Measurements from ENCODE around the gene ZBTB4. TPM values are rescaled to one million over a fixed set of nuclear protein-coding genes. Genes with fewer than 3 reads are reported as not detected.

Gene ZBTB4
- polyA plus RNA-seq, 1 donor, result 65.6 TPM

DNA sequence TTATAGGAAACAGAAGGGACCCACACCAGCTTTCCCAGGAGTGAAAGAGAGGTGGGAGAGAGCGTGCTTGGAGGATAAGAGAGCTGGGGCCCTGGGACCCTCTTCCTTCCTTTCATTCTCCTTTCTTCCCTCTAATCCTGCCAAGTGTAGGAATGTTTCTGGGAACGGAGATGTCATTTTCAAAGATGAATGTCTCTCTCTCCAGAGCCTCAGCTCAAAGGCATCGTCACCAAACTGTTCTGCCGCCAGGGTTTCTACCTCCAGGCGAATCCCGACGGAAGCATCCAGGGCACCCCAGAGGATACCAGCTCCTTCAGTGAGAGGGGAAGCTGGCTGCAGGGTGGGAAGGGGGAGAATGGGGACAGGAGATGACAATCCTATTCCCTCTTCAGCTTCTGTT lies 38.2 kb downstream of the ZBTB4 start:
- H3K27me3 ChIP-seq (ENCODE audit: control insufficient read depth, insufficient read depth, low read length), result peaks cover 79% of the 10 kb centered on the region

DNA sequence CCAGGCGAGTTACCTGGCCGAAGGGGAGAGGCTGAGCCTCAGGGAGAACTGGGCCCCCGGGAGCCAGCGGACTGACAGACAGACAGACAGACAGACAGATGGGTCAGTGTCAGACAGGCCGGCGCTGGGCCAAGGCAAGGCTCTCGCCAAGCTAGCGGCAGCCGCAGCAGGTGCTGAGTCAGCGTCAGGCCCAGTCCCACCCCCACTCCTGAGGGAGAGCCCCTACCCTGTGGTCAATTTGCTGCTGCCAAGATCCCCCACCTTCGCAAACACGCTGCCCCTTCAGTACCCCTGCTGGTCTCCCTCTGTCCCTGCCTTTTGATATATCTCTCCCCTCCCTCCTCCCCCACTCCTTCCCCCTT lies 38.6 kb downstream of the ZBTB4 start:
- Histone ChIP-seq H3K36me3 (ENCODE audit: control insufficient read depth, insufficient read depth, low read length) (no peaks in the 10 kb centered on the region), H3K4me3 (ENCODE audit: low read length) (peak overlapping the region; percentile 36), H3K9me3 (ENCODE audit: control insufficient read depth, low read depth, low read length) (peaks cover 3% of the 10 kb centered on the region), H3K4me1 (ENCODE audit: control insufficient read depth, insufficient read depth, low read length) (peaks cover 30% of the 10 kb centered on the region), H3K27ac (ENCODE audit: low read length) (no peak overlapping the region), H3K27me3 (ENCODE audit: control insufficient read depth, insufficient read depth, low read length) (peaks cover 79% of the 10 kb centered on the region)
- DNase-seq, result no peak
- WGBS (ENCODE audit: insufficient coverage, low lambda C conversion rate), result no CpG with 5 or more reads among the region's 12 CpGs

More for the DNA sequence above, 38.2 kb downstream of the ZBTB4 start:
- H3K36me3 ChIP-seq (ENCODE audit: control insufficient read depth, insufficient read depth, low read length), result no peaks in the 10 kb centered on the region
- H3K4me3 ChIP-seq (ENCODE audit: low read length), result no peak overlapping the region
- no peak for DNase-seq
- peaks cover 3% of the 10 kb centered on the region for H3K9me3 ChIP-seq (ENCODE audit: control insufficient read depth, low read depth, low read length)
- peaks cover 29% of the 10 kb centered on the region for H3K4me1 ChIP-seq (ENCODE audit: control insufficient read depth, insufficient read depth, low read length)
- no CpG with 5 or more reads among the region's 7 CpGs for WGBS (ENCODE audit: insufficient coverage, low lambda C conversion rate)
- H3K27ac ChIP-seq (ENCODE audit: low read length), result no peak overlapping the region

GRCh38 chr17:7440113-7440833 lies 39.2 kb downstream of the ZBTB4 start:
- WGBS (ENCODE audit: insufficient coverage, low lambda C conversion rate), result no CpG with 5 or more reads among the region's 46 CpGs
- H3K9me3 ChIP-seq (ENCODE audit: control insufficient read depth, low read depth, low read length), result peaks cover 3% of the 10 kb centered on the region
- H3K36me3 ChIP-seq (ENCODE audit: control insufficient read depth, insufficient read depth, low read length), result no peaks in the 10 kb centered on the region
- peaks cover 77% of the 10 kb centered on the region for H3K27me3 ChIP-seq (ENCODE audit: control insufficient read depth, insufficient read depth, low read length)
- DNase-seq, result peak in 1 of 2 donors; percentile 57
- peaks cover 29% of the 10 kb centered on the region for H3K4me1 ChIP-seq (ENCODE audit: control insufficient read depth, insufficient read depth, low read length)
- H3K27ac ChIP-seq (ENCODE audit: low read length), result no peak overlapping the region
- peak overlapping the region; percentile 36 for H3K4me3 ChIP-seq (ENCODE audit: low read length)

DNA sequence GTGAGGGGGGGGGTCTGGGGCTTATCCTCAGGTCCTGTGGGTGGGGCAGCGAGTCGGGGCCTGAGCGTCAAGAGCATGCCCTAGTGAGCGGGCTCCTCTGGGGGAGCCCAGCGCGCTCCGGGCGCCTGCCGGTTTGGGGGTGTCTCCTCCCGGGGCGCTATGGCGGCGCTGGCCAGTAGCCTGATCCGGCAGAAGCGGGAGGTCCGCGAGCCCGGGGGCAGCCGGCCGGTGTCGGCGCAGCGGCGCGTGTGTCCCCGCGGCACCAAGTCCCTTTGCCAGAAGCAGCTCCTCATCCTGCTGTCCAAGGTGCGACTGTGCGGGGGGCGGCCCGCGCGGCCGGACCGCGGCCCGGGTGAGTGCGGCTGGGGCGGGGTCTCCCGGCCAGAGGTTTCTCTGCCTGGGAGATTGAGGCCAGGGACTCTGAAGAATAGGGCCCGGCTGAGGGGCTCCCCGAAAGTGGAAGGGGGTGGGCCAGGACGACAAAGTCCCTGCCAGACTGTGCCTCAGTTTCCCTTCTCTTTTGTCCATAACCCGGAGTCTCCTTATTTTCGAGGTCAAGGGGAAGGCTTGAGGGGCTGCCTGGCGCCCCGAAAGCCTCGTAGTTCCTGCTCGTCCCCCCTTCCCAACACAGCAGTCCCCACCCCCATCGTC lies 39.8 kb downstream of the ZBTB4 start, which contains the start of gene FGF11:
TSS of gene FGF11 (plus strand) at position 51 of the 651 bp plus-strand sequence. CDS start at position 160, 109 bp downstream.
- Histone ChIP-seq H3K4me3 (ENCODE audit: low read length) (peak within 1 kb of the TSS; percentile 36), H3K9me3 (ENCODE audit: control insufficient read depth, low read depth, low read length) (no peaks in the 10 kb centered on the region), H3K27ac (ENCODE audit: low read length) (no peak within 1 kb of the TSS), H3K36me3 (ENCODE audit: control insufficient read depth, insufficient read depth, low read length) (no peaks in the 10 kb centered on the region), H3K27me3 (ENCODE audit: control insufficient read depth, insufficient read depth, low read length) (peaks cover 71% of the 10 kb centered on the region), H3K4me1 (ENCODE audit: control insufficient read depth, insufficient read depth, low read length) (peaks cover 29% of the 10 kb centered on the region)
- peak in 1 of 2 donors; percentile 30 for DNase-seq
- WGBS (ENCODE audit: insufficient coverage, low lambda C conversion rate), result no CpG with 5 or more reads among the region's 50 CpGs

- 50% methylated on average over 1 of the region's 11 CpGs for whole genome bisulfite sequencing (ENCODE audit: insufficient coverage, low lambda C conversion rate)
- Histone ChIP-seq H3K9me3 (ENCODE audit: control insufficient read depth, low read depth, low read length) (no peaks in the 10 kb centered on the region), H3K4me3 (ENCODE audit: low read length) (peak overlapping the region; percentile 26), H3K27ac (ENCODE audit: low read length) (no peak overlapping the region), H3K36me3 (ENCODE audit: control insufficient read depth, insufficient read depth, low read length) (no peaks in the 10 kb centered on the region), H3K27me3 (ENCODE audit: control insufficient read depth, insufficient read depth, low read length) (peaks cover 68% of the 10 kb centered on the region), H3K4me1 (ENCODE audit: control insufficient read depth, insufficient read depth, low read length) (peaks cover 29% of the 10 kb centered on the region)
- DNase-seq, result no peak
Measured at GRCh38 chr17:7438656-7439460, 40.6 kb downstream of the ZBTB4 start.

DNA sequence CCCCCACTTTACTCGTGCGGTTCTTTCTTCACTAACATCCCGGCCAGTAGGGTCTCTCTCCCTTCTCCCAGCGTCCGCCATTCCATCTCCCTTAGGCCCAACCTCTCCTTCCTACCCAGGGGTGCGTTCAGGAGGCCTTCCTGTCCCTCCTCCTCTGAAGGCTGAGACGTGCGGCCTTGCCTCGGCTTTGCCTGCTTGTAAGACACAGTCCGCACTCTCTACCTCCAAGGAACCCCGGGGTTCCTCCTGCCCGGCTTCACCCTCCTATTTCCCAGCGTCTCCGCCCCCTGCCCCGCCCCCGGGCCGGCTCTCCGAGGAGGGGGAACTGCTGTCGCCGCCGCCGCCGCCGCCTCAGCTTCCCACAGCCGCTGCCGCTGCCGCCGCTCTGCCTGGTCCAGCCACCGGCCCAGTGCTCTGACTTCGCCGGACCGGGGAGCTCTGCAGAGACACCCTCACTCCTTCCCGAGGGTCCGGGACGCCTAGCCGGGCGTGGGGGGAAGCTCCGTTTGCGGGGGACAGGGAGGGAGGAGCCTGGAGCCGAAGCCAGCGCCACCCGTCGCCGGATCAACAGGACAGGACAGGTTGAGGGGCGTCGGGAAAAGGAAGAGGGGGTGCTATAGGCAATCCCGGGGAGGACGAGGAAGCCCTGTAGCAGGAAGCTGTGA lies 41.3 kb downstream of the ZBTB4 start:
- Histone ChIP-seq H3K36me3 (ENCODE audit: control insufficient read depth, insufficient read depth, low read length) (no peaks in the 10 kb centered on the region), H3K4me3 (ENCODE audit: low read length) (peak overlapping the region; percentile 26), H3K27ac (ENCODE audit: low read length) (no peak overlapping the region), H3K27me3 (ENCODE audit: control insufficient read depth, insufficient read depth, low read length) (peaks cover 67% of the 10 kb centered on the region), H3K4me1 (ENCODE audit: control insufficient read depth, insufficient read depth, low read length) (peaks cover 29% of the 10 kb centered on the region), H3K9me3 (ENCODE audit: control insufficient read depth, low read depth, low read length) (no peaks in the 10 kb centered on the region)
- 22% methylated on average over 7 of the region's 48 CpGs for WGBS (ENCODE audit: insufficient coverage, low lambda C conversion rate)
- DNase-seq, result peak in 1 of 2 donors; percentile 64

DNA sequence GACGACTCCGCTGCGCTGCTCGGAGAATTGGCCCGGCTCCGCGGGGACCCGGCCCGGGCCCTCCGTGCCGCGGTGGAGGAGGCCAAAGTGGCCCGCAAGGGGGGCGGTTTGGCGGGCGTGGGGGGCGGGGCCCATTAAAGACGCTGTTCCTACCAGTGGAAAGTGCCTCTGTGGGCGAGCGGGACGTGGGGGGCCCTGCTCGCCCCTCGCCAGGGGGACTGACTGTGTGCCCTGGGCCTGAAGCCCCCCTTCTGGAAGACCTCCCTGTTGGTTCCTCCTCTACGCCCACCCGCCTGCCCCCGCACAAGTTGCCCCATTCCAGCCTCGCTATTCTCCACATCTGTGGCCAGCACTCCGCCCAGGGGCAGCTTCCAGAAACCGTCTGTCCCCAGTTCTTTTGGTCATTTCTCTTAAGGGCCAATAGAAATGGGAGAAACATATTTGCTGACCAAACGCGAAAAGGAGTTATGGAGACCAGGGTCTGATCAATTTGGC lies 42.0 kb downstream of the ZBTB4 start:
- WGBS (ENCODE audit: insufficient coverage, low lambda C conversion rate), result no CpG with 5 or more reads among the region's 31 CpGs
- H3K4me1 ChIP-seq (ENCODE audit: control insufficient read depth, insufficient read depth, low read length), result peaks cover 29% of the 10 kb centered on the region
- H3K27ac ChIP-seq (ENCODE audit: low read length), result no peak overlapping the region
- peaks cover 60% of the 10 kb centered on the region for H3K27me3 ChIP-seq (ENCODE audit: control insufficient read depth, insufficient read depth, low read length)
- no peaks in the 10 kb centered on the region for H3K36me3 ChIP-seq (ENCODE audit: control insufficient read depth, insufficient read depth, low read length)
- no peak for DNase-seq
- H3K4me3 ChIP-seq (ENCODE audit: low read length), result peak overlapping the region; percentile 33
- H3K9me3 ChIP-seq (ENCODE audit: control insufficient read depth, low read depth, low read length), result no peaks in the 10 kb centered on the region

GRCh38 chr17:7436556-7437368 lies 42.7 kb downstream of the ZBTB4 start:
- DNase-seq, result peak; percentile 89 to 91
- Histone ChIP-seq H3K27me3 (ENCODE audit: control insufficient read depth, insufficient read depth, low read length) (peaks cover 54% of the 10 kb centered on the region), H3K9me3 (ENCODE audit: control insufficient read depth, low read depth, low read length) (no peaks in the 10 kb centered on the region), H3K4me1 (ENCODE audit: control insufficient read depth, insufficient read depth, low read length) (peaks cover 29% of the 10 kb centered on the region), H3K4me3 (ENCODE audit: low read length) (peak overlapping the region; percentile 40), H3K27ac (ENCODE audit: low read length) (peak overlapping the region; percentile 45), H3K36me3 (ENCODE audit: control insufficient read depth, insufficient read depth, low read length) (no peaks in the 10 kb centered on the region)
- WGBS (ENCODE audit: insufficient coverage, low lambda C conversion rate), result no CpG with 5 or more reads among the region's 92 CpGs

DNA sequence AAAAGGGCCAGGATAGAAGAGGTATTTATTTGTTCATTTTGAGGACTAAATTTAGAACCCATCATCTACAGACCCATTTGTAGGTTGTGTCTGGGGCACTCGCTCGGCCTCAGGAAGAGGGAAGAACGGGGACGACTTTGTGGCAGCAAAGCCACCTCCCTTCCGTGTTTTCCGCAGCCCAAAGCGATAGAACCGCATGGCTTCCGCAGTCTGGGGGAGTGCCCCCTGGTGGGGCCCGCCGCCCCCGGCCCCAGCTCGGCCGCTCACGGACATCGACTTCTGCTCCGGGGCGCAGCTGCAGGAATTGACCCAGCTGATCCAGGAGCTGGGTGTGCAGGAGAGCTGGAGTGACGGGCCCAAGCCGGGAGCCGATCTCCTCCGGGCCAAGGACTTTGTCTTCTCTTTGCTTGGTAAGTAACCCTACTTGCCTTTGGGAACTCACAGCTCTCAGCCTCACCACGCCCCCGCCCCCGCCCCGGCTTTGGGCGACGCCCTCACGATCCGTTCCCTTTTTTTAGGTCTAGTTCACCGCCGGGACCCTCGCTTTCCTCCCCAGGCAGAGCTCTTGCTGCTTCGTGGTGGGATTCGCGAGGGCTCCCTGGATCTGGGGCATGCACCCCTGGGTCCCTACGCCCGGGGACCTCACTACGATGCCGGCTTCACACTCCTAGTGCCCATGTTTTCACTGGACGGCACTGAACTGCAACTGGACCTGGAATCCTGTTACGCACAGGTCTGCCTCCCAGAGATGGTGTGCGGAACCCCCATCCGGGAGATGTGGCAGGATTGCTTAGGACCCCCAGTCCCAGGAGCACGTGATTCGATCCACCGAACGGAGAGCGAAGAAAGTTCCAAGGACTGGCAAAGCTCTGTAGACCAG lies 43.5 kb downstream of the ZBTB4 start:
- Histone ChIP-seq H3K27ac (ENCODE audit: low read length) (peak overlapping the region; percentile 45), H3K27me3 (ENCODE audit: control insufficient read depth, insufficient read depth, low read length) (peaks cover 45% of the 10 kb centered on the region), H3K4me3 (ENCODE audit: low read length) (peak overlapping the region; percentile 40), H3K4me1 (ENCODE audit: control insufficient read depth, insufficient read depth, low read length) (peaks cover 29% of the 10 kb centered on the region), H3K9me3 (ENCODE audit: control insufficient read depth, low read depth, low read length) (no peaks in the 10 kb centered on the region), H3K36me3 (ENCODE audit: control insufficient read depth, insufficient read depth, low read length) (no peaks in the 10 kb centered on the region)
- WGBS (ENCODE audit: insufficient coverage, low lambda C conversion rate), result no CpG with 5 or more reads among the region's 49 CpGs
- peak; percentile 30 to 77 for DNase-seq

Data from large intestine (tissue), 3 donors.